Activated CD4-positive, CD25-positive, alpha-beta regulatory T cell treated with anti-CD3 and anti-CD28 coated beads, Interleukin-2, amount 50 U/mL, for 72 hours (primary cell): Measurements from ENCODE around the gene FDX1.
"Not testable (repeated sequence)": the region's sequence is repeated elsewhere in the genome, so short reads cannot be mapped to it uniquely, and the experiment has no call there.

ENCODE experiments used
- DNase-seq: peaks from one replicate; pipeline ENCODE4 v3.0.0; 2021

Gene FDX1, protein sequence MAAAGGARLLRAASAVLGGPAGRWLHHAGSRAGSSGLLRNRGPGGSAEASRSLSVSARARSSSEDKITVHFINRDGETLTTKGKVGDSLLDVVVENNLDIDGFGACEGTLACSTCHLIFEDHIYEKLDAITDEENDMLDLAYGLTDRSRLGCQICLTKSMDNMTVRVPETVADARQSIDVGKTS

GRCh38 chr11:110429731-110430266 is at the start of gene FDX1:
Gene FDX1, plus strand, starts transcription at chr11:110429948. Its CDS starts 173 bp downstream, at chr11:110430121.
- DNase-seq, result peak; percentile 87

DNA sequence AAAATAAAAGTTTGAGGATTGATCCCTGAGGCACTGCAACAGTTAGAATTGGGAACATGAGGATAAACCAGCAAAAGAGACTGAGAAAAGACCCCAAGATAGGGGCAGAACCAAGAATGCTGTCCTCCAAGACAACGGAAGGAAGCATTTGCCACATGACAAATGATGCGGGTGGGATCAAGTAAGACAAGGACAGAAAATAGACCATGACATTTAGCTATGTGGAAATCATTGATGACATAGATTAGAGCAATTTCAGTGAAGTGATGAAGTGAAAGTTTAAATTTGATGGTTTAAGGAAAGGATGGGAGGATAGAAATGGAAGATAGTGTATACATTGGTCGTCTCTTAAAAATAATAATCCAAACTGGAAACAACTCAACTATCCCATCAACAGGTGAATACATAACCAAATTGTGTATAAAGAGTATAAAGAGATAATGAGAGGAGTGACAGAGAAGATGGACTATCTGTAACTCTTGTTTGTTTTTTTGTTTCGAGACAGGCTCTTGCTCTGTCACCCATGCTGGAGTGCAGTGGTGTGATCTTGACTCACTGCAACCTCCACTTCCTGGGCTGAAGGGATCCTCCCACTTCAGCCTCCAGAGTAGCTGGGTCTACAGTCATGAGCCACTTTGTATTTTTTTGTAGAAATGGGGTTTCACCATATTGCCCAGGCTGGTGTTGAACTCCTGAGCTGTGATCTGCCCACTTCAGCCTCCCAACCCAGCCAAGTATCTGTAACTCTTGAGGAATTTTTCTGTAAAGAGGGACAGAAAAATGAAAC is 48.7 kb upstream of the FDX1 start:
- no peak for DNase-seq

GRCh38 chr11:110388231-110388630 is 41.5 kb upstream of the FDX1 start:
- DNase-seq, result not testable (repeated sequence)

DNA sequence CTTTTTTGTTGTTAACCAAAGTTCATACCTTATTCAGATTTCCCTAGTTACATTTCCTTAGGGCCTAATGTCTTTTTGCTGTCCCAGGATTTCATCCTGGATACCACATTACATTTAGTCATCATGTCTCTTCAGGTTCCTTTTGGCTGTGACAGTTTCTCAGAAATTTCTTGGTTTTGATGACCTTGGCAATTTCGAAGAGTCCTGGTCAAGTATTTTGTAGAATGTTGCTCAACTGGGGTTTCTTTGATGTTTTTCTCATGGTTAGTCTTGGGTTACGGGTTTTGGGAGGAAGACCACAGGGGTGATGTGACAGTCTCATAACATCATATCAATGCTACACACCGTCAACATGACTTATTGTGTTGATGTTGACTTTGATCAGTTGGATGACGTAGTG is 39.8 kb upstream of the FDX1 start:
- DNase-seq, result no peak

- DNase-seq, result no peak
Measured at GRCh38 chr11:110392056-110392455, 37.7 kb upstream of the FDX1 start.

GRCh38 chr11:110397668-110398286 is 32.0 kb upstream of the FDX1 start:
- not testable (repeated sequence) for DNase-seq

- not testable (repeated sequence) for DNase-seq
Measured at GRCh38 chr11:110403585-110403984, 26.2 kb upstream of the FDX1 start.

DNA sequence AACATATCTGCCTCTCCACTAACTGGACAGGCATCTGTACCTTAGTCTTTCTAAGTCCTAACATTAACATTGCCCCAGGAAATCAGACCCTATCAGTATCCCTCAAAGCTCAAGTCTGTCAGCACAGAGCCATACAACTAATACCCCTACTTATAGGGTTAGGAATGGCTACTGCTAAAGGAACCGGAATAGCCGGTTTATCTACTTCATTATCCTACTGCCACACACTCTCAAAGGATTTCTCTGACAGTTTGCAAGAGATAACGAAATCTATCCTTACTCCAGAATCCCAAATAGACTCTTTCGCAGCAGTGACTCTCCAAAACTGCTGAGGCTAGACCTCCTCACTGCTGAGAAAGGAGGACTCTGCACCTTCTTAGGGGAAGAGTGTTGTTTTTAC is 24.1 kb upstream of the FDX1 start:
- not testable (repeated sequence) for DNase-seq

DNA sequence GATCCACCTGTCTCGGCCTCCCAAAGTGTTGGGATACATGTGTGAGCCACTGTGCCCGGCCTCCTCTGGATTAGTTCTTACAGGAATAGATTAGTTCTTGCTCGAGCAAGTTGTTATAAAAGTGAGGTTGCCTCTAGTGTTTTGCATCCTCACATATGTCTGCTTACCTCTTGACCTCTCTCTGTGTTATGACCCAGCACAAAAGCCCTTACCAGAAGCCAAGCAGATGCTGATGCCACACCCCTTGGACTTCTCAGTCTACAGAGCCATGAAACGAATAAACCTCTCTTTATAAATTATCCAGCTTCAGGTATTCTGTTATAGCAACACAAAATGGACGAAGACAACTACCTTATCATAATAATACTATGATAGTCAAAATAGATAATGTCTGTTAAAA is 22.4 kb upstream of the FDX1 start:
- no peak for DNase-seq

DNA sequence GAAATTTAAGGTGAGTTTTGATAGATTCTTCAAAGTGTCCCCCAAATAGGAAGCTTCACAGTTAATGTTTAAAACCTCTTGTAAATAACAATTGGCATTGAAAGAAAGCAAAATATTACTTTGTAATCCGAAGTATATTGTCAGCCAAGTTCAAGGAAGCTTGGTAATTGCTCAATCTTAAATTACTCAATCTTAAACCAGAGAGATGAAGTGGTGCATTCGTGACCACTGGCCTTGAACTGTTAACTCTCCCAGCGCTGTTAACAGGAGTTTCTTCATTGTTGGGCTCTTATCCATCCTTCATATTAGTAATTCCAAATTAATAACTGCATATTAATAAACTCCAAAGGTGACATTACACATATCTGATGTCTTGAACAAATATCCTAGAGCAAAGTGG is 20.6 kb upstream of the FDX1 start:
- DNase-seq, result no peak

- DNase-seq, result no peak
Measured at GRCh38 chr11:110410651-110411050, 19.1 kb upstream of the FDX1 start.

DNA sequence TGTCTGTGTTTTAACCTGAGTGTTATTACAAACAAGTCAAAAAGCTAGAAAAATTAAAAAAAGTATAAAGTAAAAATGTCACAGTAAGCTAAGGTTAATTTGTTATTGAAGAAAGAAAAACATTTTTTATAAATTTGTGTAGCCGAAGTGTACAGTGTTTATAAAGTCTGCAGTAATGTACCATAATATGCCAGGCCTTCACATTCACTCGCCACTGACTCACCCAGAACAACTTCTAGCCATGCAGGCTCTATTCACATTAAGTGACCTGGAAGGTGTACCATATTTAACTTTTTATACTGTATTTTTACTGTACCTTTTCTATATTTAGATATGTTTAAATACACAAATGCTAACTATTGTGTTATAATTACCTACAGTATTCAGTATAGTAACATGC is 14.7 kb upstream of the FDX1 start:
- no peak for DNase-seq

- not testable (repeated sequence) for DNase-seq
Measured at GRCh38 chr11:110421658-110422057, 8.1 kb upstream of the FDX1 start.

DNA sequence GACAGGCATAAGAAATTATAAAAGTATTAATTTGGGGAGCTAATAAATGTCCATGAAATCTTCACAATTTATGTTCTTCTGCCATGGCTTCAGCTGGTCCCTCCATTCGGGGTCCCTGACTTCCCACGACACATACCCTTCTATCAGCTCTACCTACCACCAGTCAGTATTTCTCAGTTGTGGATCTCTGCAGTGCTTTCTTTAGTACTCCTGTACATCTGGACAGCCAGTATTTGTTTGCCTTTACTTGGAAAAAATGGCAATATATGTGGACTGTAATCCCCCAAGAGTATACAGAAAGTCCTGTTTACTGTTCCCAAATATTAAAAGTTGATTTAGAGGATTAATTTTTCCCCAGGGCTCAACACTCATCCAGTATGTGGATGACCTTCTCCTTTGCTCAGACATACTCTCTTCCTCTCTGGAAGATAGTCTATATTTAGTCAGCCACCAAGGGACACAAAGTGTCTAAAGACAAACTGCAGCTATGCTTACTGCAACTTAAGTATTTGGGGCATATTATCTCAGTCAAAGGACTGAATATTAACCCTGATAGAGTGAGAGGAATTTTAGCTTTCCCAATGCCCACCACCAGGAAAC is 7.3 kb upstream of the FDX1 start:
- no peak for DNase-seq

DNA sequence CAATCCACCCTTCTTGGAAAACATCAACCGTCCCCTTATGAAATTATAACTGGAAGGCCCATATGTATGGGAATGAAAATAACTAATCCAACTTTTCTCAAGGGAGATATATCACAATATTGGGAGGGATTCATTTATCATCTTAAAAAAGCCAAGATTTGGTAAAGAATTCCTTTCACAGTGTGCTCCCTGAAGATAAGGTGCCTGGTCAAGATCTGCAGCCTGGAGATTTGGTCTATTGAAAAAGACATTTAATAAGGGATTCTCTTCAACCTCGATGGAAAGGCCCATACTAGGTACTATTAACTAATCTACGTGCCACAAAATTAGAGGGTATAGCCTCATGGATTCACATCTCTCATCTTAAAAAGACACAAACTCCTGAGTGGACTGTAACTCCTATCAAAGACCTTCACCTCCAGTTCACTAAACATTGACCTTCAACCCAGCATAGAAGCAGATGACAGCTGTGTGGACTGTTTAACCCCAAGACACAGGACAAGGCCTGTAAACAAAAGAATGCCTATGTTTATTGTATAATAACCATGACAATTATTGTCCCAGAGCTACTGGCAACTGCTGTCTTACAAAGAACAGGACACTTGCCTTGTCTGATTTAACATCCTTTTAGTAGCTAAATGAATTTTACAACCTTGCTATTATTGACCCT is 4.8 kb upstream of the FDX1 start:
- DNase-seq, result no peak

- no peak for DNase-seq
Measured at GRCh38 chr11:110425751-110426545, 3.8 kb upstream of the FDX1 start.

DNA sequence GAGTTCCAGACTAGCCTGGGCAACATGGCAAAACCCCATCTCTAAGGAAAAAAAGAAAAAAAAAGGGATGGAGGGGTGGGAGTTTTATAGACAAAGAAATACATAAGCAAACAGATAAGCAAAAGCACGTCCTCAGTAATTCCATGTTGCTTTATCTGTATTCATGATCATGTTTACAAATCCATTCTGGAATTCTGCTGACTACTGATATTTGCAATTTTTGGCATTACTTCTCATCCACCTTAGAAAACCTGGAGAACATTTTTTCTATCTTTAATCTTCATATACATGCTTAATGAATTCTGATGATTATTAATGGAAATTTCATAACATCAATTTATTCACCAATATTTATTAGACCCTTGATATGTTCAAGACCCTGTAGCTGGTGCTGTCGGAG is 1.7 kb upstream of the FDX1 start:
- DNase-seq, result no peak

DNA sequence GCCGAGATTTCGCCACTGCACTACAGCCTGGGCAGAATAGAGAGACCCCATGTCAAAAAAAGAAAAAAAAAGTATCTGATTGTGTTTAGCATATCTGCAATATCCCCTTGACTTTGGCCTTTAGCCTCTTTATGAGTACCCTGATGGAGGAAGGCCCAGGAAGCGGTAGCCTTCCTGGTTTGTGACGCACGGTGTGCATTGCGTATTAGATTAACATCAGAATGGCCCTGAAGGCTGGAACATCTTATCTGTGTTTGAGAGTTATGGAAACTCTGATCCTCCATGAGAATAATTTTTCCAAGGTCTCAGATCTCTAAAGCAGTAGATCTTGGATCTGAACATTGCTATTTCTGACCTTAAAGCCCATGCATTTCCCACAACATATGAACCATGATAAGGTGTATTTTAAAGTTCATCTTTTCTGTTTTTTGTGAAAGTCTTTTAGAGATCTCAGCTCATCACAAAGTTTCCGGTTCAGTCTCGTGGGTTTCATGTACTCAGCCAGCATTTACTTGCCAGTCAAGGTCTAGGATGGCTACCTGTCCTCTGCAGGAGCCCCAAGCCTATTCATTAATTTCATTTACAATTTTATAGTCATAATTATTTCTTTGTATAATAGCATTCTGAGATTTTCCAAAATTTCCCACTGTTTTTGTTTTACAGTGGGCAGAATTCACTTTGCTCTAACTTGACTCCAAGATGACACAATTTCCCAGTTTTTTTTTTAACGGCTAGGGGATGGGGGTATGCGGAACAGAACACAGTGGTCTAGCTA is 605 bp upstream of the FDX1 start:
- DNase-seq, result no peak

GRCh38 chr11:110430267-110431050 is 711 bp downstream of the FDX1 start:
- DNase-seq, result no peak

DNA sequence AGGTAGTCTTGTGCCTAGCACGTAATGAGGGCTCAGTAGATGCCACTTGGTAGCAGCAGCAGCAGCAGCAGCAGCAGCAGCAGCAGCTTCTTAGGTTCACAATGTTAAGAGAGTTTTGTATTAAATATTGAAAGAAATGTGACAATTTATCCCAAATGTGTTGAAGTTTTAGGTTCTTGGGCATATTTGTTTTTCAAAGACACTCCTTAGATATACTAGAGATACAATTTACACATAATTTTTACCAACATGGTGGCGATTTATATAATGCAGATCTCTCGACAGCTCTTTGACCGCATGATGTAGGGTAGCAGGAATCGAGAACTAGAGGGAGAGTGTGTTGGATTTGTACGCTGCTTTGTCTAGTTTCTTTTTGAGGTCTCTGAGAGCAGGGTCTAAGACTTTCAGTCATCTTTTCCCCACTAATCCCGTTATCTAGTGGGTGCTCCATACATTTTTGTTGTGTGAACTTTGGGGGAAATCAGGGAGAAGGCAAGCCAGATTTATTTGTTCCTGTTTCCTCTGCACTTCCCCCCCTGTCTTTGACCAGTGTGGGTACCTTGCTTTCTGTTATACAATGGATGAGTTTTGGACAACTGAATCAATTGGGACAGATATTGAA is 1.4 kb downstream of the FDX1 start:
- DNase-seq, result no peak
